GM12873 (cell line): ENCODE results near the gene ESR1.

Experiments
- TF ChIP-seq, protein P1 (sequence below): IDR thresholded peaks from 2 replicates; pipeline ENCODE4 v1.5.1; 2012; ENCODE audit warnings: low read depth, mild to moderate bottlenecking, moderate library complexity, low read length, control low read depth; ENCODE audit not compliant: insufficient read depth; ENCODE audit errors: missing control alignments

The ESR1 gene

DNA sequence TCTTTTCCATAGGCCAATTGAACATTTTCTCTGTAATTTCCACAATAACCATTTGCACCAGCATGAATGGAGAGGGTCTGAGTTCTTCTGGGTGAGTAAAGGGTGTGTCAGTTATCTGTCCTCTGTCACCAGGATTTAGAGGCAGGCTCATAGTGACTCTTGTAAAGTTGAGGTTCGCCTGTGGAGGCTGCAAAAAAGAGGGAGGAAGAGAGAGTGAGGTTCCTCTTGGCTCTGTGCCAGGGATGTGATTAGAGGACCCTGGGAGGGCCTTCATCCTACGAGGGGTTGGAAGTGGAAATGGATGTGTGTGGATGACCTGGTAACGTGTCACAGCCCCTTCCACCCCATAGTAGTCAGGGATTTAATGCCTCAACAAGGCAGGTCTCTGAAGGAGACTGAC, 242.0 kb downstream of the ESR1 start:
- TF ChIP-seq, protein P1, sequence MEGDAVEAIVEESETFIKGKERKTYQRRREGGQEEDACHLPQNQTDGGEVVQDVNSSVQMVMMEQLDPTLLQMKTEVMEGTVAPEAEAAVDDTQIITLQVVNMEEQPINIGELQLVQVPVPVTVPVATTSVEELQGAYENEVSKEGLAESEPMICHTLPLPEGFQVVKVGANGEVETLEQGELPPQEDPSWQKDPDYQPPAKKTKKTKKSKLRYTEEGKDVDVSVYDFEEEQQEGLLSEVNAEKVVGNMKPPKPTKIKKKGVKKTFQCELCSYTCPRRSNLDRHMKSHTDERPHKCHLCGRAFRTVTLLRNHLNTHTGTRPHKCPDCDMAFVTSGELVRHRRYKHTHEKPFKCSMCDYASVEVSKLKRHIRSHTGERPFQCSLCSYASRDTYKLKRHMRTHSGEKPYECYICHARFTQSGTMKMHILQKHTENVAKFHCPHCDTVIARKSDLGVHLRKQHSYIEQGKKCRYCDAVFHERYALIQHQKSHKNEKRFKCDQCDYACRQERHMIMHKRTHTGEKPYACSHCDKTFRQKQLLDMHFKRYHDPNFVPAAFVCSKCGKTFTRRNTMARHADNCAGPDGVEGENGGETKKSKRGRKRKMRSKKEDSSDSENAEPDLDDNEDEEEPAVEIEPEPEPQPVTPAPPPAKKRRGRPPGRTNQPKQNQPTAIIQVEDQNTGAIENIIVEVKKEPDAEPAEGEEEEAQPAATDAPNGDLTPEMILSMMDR, result no peak

DNA sequence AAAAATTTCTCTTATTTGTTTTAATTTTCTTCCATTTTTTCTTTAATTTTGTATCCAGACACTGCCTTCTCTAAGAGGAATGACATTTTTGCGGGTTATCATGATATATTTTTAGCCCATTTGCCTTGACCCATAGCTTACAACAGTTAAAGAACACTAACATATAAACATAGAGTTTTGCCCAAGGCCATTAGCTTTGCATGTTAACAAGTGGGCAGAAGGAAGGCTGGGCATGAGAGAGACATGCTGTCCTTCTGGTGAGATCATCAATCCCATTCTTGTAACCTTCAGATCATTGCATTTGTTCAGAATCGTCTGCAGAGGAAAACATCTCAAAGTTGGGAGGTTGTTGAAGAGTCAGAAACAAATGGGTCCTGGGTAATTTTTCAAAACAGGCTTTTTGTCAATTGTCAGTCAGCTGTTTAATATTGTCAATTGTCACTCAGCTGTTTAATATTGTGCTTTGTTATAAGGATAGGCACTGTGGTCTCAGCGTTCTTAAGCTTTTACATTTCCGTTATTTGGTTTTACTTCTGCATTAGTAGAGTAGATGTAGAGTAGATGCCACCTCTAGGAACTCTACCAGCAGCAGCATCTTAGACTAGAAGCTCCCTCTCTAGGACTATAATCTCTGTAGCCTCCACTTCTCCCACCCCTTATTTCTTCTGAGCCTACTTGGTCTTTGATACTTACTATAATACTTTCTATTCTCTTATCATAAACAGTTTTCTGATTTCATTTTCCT, 243.1 kb downstream of the ESR1 start:
- TF ChIP-seq, protein P1, result no peak

DNA sequence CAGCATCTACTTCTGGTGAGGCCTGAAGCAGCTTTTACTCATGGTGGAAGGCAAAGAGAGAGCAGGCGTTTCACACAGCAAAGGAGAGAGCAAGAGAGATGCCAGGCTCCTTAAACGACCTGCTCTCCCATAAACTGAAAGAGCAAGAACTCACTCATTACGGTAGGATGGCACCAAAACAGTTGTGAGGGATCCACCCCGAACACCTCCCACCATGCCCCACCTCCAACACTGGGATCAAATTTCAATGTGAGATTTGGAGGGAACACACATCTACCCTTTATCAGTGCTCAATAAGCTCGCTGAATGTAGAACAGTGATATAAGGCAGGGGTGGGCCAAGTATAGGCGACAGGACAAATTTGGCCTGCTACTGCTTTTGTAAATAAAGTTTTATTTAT, 244.6 kb downstream of the ESR1 start:
- TF ChIP-seq, protein P1, result no peak

DNA sequence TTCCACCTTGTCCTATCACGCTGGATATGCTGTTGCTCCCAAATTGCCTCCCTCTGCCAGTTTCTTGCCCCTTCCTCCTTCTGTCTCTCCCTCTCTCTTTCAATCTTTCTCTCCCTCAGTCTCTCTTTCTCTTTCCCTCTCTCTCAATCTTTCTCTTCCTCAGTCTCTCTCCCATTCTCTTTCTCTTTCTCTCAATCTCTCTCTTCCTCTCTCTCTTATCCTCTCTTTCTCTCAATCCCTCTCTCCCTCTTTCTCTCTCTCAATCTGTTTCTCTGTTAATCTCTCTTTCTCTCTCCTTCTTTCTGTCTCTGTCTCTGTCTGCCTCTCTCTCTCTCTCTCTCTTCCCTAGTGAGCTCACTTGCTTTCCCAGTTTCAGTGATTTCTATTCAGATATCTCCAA, 245.8 kb downstream of the ESR1 start:
- TF ChIP-seq, protein P1, result no peak

DNA sequence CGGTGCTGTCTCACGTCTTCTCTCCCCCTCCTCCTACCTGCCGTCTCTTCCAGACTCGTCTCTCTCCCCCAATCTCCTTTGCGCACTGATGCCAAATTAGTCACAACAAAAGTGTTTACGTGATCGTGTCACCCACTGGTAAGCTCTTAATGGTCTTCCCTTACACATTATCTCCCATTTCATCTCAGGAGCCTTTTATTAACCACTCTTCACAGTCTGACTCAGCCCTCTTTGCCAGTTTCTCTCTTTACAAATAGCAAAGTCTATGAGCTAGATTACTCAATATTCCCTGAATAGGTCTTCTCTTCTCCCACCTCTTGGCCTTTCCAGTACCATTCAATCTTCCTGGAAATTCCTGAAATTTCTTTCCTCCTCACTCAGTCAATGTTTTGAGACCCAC, 247.0 kb downstream of the ESR1 start:
- TF ChIP-seq, protein P1, result no peak

DNA sequence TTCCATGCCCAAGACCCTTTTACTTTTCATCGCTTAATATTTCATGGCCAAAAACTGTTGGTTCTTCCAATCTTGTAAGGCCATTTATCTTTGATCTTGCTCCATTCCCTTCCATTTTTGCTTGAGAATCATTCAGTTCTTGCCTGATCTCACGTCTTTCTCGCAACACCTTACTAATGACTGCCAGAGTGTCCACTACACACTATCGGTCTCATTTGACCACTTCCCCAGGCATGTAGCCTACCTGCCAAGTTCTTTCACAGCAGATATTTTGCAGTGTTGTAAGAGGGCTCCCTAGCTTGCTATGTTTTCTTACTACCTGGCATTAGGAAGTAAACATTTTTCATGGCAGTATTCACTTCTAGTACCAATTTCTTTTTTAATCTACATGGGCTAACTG, 248.0 kb downstream of the ESR1 start:
- TF ChIP-seq, protein P1, result no peak

DNA sequence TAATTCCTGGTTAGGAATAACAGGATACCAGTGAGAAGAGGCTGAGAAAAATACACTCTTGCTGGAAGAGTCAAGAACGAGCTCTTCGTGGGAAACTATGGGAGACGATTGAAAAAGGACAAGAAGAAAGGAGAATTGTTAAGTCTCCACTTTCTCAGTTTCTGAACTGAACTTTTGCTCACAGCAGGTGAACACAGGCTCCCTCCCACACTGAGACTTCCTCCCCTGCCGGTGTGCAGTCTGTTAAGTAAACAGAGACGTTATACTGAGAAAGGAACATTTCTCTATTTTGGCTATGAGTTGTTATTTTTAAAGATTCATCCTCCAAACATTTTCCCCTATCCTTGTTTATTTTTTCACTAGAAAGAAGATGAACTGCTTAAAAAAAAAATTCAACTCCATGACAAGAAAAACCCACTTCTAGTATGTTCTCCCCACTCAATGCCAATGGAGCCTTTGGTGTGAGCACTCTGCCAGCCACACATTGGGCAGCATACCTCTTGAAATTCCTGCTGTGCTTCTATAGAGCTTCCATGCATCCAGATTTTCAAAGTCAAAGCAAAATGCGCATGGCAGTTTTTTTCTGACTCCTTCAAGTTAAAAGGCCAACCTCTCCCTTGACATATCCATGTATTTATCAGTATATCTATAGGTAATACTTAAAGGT, 250.5 kb downstream of the ESR1 start:
- TF ChIP-seq, protein P1, result no peak
